Fibroblast of skin of scalp (primary cell): ENCODE results near the gene SYNPR. TPM values are rescaled to one million over a fixed set of nuclear protein-coding genes. Genes with fewer than 3 reads are reported as not detected.
"Not testable (repeated sequence)": the region's sequence is repeated elsewhere in the genome, so short reads cannot be mapped to it uniquely, and the experiment has no call there.

Experiments
- DNase-seq: peaks from one replicate; pipeline ENCODE4 v3.0.0-alpha.2; 2013
- polyA plus RNA-seq, 2 experiments: library from polyadenylated mRNA; unstranded; fragments of 120-200 nt; gene quantifications; one replicate each; pipeline ENCODE4 v1.2.1, GENCODE V29; 2013; ENCODE audit not compliant: insufficient read length in 2 of 2

SYNPR gene
- polyA plus RNA-seq (2013, experiment 1 of 2; ENCODE audit: insufficient read length) = not detected
- 0.17 TPM for polyA plus RNA-seq (2013, experiment 2 of 2; ENCODE audit: insufficient read length)

- DNase-seq = no peak
Measured at GRCh38 chr3:63278171-63279004, at the start of gene SYNPR. Gene SYNPR, plus strand, starts transcription at chr3:63278308.

- peak; percentile 54 for DNase-seq
Measured at GRCh38 chr3:63228677-63229076, 49.4 kb upstream of the SYNPR start.

- DNase-seq = no peak
Measured at GRCh38 chr3:63230146-63230545, 48.0 kb upstream of the SYNPR start.

GRCh38 chr3:63231643-63232042 is 46.5 kb upstream of the SYNPR start:
- DNase-seq = no peak

GRCh38 chr3:63232764-63233396 is 45.2 kb upstream of the SYNPR start:
- DNase-seq = peak; percentile 6

GRCh38 chr3:63240381-63240902 is 37.7 kb upstream of the SYNPR start:
- no peak for DNase-seq

- DNase-seq = no peak
Measured at GRCh38 chr3:63242124-63242523, 36.0 kb upstream of the SYNPR start.

GRCh38 chr3:63244486-63244885 is 33.6 kb upstream of the SYNPR start:
- DNase-seq = no peak

- DNase-seq = no peak
Measured at GRCh38 chr3:63245726-63246241, 32.3 kb upstream of the SYNPR start.

- no peak for DNase-seq
Measured at GRCh38 chr3:63248015-63248414, 30.1 kb upstream of the SYNPR start.

GRCh38 chr3:63251499-63251898 is 26.6 kb upstream of the SYNPR start:
- DNase-seq = no peak

GRCh38 chr3:63255819-63256218 is 22.3 kb upstream of the SYNPR start:
- DNase-seq = not testable (repeated sequence)

GRCh38 chr3:63264716-63265115 is 13.4 kb upstream of the SYNPR start:
- DNase-seq = no peak

GRCh38 chr3:63274359-63274758 is 3.7 kb upstream of the SYNPR start:
- no peak for DNase-seq

- DNase-seq = peak; percentile 1
Measured at GRCh38 chr3:63279005-63279841, 1.1 kb downstream of the SYNPR start.

- DNase-seq = no peak
Measured at GRCh38 chr3:63287610-63288009, 9.5 kb downstream of the SYNPR start.

GRCh38 chr3:63290686-63291085 is 12.6 kb downstream of the SYNPR start:
- no peak for DNase-seq

GRCh38 chr3:63294332-63294731 is 16.2 kb downstream of the SYNPR start:
- DNase-seq = no peak

- DNase-seq = no peak
Measured at GRCh38 chr3:63295356-63295755, 17.2 kb downstream of the SYNPR start.

GRCh38 chr3:63295806-63296205 is 17.7 kb downstream of the SYNPR start:
- no peak for DNase-seq

- DNase-seq = no peak
Measured at GRCh38 chr3:63296249-63296648, 18.1 kb downstream of the SYNPR start.

GRCh38 chr3:63303238-63303637 is 25.1 kb downstream of the SYNPR start:
- no peak for DNase-seq

- peak; percentile 28 for DNase-seq
Measured at GRCh38 chr3:63304421-63304820, 26.3 kb downstream of the SYNPR start.
